Neutrophil (primary cell): ENCODE results near the gene FRMPD2.

Source experiments
- H3K27ac ChIP-seq: fragments of 200-600 bp; sonication (generic); 2 replicates; pipeline ENCODE4 v1.5.1; 2016; ENCODE audit warnings: mild to moderate bottlenecking, moderate library complexity
- H3K27me3 ChIP-seq: fragments of 200-600 bp; sonication (generic); 2 replicates; pipeline ENCODE4 v1.6.0; 2016; ENCODE audit warnings: mild to moderate bottlenecking
- H3K36me3 ChIP-seq: fragments of 200-600 bp; sonication (generic); 2 replicates; pipeline ENCODE4 v1.5.1; 2017
- H3K4me1 ChIP-seq, 2 experiments: fragments of 200-600 bp in 1 of 2; sonication (generic) in 1 of 2; 1 replicate in 1 of 2; 2 replicates in 1 of 2; pipeline versions ENCODE4 v1.5.1 to v1.6.1; 2013 to 2016; ENCODE audit warnings: low read depth in 1 of 2, low read length in 1 of 2, mild to moderate bottlenecking in 1 of 2, moderate library complexity in 1 of 2; ENCODE audit not compliant: control insufficient read depth in 1 of 2, insufficient read depth in 1 of 2
- H3K4me3 ChIP-seq, 2 experiments: fragments of 200-600 bp in 1 of 2; sonication (generic) in 1 of 2; 1 replicate in 1 of 2; 2 replicates in 1 of 2; pipeline ENCODE4 v1.5.1; 2013 to 2016; ENCODE audit warnings: low read depth in 1 of 2, low read length in 1 of 2, mild to moderate bottlenecking in 1 of 2, moderate library complexity in 1 of 2
- H3K9me3 ChIP-seq: fragments of 200-600 bp; sonication (generic); 2 replicates; pipeline ENCODE4 v1.5.1; 2016
- CTCF ChIP-seq: fragments of 200-600 bp; sonication (generic); IDR thresholded peaks from 2 replicates; pipeline ENCODE4 v1.5.1; 2016; ENCODE audit warnings: antibody characterized with exemption

Gene FRMPD2

GRCh38 chr10:48231699-48232315 lies 42.7 kb downstream of the FRMPD2 start:
- H3K36me3 ChIP-seq: no peaks in the 10 kb centered on the region
- no peak overlapping the region for H3K4me3 ChIP-seq
- H3K27me3 ChIP-seq: peaks cover 14% of the 10 kb centered on the region
- no peak overlapping the region for H3K27ac ChIP-seq
- no peaks in the 10 kb centered on the region for H3K9me3 ChIP-seq
- TF ChIP-seq CTCF: no peak
- H3K4me1 ChIP-seq: no peaks in the 10 kb centered on the region

GRCh38 chr10:48231178-48231577 lies 43.3 kb downstream of the FRMPD2 start:
- H3K4me1 ChIP-seq: no peaks in the 10 kb centered on the region
- peaks cover 14% of the 10 kb centered on the region for H3K27me3 ChIP-seq
- no peak overlapping the region for H3K4me3 ChIP-seq
- TF ChIP-seq CTCF: no peak
- no peaks in the 10 kb centered on the region for H3K36me3 ChIP-seq
- no peak overlapping the region for H3K27ac ChIP-seq
- H3K9me3 ChIP-seq: no peaks in the 10 kb centered on the region

- Histone ChIP-seq H3K4me1 (no peaks in the 10 kb centered on the region), H3K27ac (no peak overlapping the region), H3K9me3 (no peaks in the 10 kb centered on the region), H3K36me3 (no peaks in the 10 kb centered on the region), H3K27me3 (peaks cover 17% of the 10 kb centered on the region), H3K4me3 (no peak overlapping the region)
- TF ChIP-seq CTCF: no peak
Measured at GRCh38 chr10:48227213-48227612, 47.3 kb downstream of the FRMPD2 start.

- Histone ChIP-seq H3K27me3 (peaks cover 9% of the 10 kb centered on the region), H3K36me3 (no peaks in the 10 kb centered on the region), H3K9me3 (no peaks in the 10 kb centered on the region), H3K4me3 (no peak overlapping the region), H3K27ac (no peak overlapping the region), H3K4me1 (no peaks in the 10 kb centered on the region)
- no peak for TF ChIP-seq CTCF
Measured at GRCh38 chr10:48224979-48225560, 49.4 kb downstream of the FRMPD2 start.

- no peak for TF ChIP-seq CTCF
- Histone ChIP-seq H3K9me3 (no peaks in the 10 kb centered on the region), H3K4me3 (no peak overlapping the region), H3K4me1 (no peaks in the 10 kb centered on the region), H3K36me3 (no peaks in the 10 kb centered on the region), H3K27me3 (peaks cover 8% of the 10 kb centered on the region), H3K27ac (no peak overlapping the region)
Measured at GRCh38 chr10:48224296-48224695, 50.2 kb downstream of the FRMPD2 start.
